HG02943 (cell line): ENCODE data around the gene PFAS.
"Not testable (repeated sequence)": the region's sequence is repeated elsewhere in the genome, so short reads cannot be mapped to it uniquely, and the experiment has no call there.

Source experiments
- ATAC-seq: cut with Tn5 transposase; IDR thresholded peaks from one replicate; pipeline ENCODE4 v1.9.1; 2021; ENCODE audit warnings: mild to moderate bottlenecking, low read depth, moderate library complexity; ENCODE audit not compliant: unreplicated experiment

Gene PFAS

DNA sequence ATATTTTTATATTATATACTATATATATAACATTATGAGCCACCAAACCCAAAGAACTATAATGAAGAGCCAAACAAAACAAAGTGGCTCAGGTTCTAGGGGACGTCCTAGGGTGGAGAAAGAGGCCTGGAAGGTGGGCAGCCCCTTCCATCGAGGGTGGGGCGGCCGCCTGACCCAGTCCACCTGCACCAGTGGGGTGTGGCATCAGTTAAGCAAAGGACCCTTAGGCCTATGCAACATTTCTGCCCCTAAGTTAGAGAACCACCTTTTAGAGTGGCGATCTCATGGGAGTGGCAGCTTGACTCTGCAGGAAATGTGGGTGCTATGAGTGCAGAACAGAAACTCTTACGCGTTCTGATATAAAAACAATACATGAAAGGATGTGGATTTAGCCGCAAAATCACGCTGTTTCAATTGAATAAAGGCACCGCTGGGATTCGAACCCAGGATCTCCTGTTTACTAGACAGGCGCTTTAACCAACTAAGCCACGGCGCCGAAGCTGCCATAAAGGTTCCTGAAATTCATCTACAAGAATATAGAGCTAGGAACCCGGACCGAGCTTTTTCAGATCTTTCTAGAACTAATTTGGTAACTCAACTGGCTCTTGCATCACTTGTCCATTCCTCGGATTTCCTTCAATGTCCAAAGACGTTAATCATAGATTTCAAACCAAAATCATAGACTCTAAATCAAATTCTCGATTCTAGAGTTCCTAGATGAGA is 23.1 kb upstream of the PFAS start:
- ATAC-seq, result no peak

GRCh38 chr17:8226536-8227237 is 22.4 kb upstream of the PFAS start:
- no peak for ATAC-seq

DNA sequence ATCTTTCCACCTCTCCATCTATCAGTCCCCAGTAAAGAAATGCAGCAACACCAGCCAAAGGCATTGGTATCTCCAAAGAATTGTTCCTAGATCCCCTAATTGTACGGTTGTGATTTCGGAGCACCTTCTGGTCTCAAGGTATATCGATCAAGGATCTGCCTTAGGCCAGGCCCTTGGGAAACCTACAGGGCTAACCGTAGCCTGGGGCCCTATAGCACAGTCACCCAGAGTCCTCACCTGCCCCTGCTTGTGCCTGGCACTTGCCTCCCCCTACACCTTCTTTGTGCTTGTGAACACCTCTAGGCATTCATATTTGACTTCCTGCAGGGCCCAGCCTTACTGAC is 21.9 kb upstream of the PFAS start:
- ATAC-seq, result no peak

- no peak for ATAC-seq
Measured at GRCh38 chr17:8231701-8232100, 17.4 kb upstream of the PFAS start.

- ATAC-seq, result no peak
Measured at GRCh38 chr17:8234361-8235270, 14.5 kb upstream of the PFAS start.

GRCh38 chr17:8235676-8236075 is 13.4 kb upstream of the PFAS start:
- ATAC-seq, result no peak

- ATAC-seq, result no peak
Measured at GRCh38 chr17:8237175-8237574, 11.9 kb upstream of the PFAS start.

- no peak for ATAC-seq
Measured at GRCh38 chr17:8237886-8238285, 11.2 kb upstream of the PFAS start.

GRCh38 chr17:8243827-8244226 is 5.3 kb upstream of the PFAS start:
- ATAC-seq, result no peak

DNA sequence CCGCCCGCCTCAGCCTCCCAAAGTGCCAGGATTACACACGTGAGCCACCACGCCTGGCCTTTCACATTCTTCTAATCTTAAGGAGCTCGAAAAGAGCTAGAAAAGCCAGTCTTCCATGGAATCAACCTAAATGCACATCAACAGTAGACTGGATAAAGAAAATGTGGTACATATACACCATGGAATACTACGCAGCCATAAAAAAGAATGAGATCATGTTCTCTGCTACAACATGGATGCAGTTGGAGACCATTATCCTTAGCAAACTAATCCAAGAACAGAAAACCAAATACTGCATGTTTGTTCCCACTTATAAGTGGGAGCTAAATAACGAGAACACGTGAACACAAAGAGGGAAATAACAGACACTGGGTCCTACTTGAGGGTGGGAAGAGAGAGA is 4.3 kb upstream of the PFAS start:
- ATAC-seq, result no peak

DNA sequence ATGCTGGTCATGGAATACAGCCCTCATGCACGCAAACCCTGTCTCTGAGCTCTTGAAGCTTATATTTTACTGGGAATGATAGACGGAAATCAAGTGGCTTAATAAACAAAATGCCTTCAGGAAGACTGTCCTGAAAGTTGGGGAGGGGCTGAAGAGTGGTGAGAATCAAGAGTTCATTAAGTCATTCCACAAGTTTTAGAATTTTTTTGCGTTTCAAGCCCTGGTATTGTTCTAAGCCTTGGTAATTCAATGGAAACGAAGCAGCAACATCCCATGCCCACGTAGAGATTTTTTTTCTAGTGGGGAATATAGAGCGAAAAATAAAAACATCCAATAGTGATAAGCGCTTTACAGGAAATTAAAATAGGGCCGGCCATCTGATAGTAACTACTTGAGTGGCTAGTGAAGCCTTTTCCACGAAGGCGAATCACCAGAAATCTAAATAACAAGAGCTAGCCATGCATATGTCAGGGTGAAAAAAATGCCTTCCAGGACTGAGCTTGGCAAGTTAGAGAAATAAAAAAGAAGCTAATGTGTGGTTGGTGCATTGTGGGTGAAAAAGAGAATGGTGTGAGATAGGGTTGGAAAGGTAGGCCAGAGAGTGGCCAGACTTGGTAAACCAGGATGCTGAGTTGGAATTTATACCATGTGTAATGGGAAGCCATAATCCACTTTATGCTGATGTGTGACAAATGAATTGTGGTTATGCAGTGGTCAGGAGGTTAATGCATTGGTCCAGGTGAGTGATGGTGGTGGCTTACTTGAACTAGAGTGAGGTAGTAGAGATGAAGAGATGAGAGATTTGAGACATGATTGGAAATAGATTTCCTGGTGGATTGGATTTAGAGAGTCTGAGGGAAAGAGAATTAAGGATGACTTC is 772 bp downstream of the PFAS start:
- ATAC-seq, result no peak

DNA sequence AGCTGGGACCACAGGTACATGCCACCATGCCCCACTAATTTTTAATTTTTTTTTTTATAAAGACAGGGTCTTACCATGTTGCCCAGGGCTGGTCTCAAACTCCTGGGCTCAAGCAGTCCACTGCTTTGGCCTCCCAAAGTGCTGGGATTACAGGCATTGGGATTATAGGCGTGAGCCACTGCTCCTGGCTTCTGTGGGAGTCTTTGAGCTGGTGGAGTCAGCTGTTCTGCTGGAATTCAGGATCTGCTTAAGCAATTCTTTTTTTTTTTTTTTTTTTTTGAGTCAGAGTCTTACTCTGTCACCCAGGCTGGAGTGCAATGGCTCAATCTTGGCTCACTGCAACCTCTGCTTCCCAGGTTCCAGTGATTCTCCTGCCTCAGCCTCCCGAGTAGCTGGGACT is 2.3 kb downstream of the PFAS start:
- not testable (repeated sequence) for ATAC-seq

- no peak for ATAC-seq
Measured at GRCh38 chr17:8253801-8254200, 4.7 kb downstream of the PFAS start.

- no peak for ATAC-seq
Measured at GRCh38 chr17:8254881-8255280, 5.8 kb downstream of the PFAS start.

GRCh38 chr17:8255499-8255898 is 6.4 kb downstream of the PFAS start:
- ATAC-seq, result no peak

- no peak for ATAC-seq
Measured at GRCh38 chr17:8256291-8256690, 7.2 kb downstream of the PFAS start.

- no peak for ATAC-seq
Measured at GRCh38 chr17:8256691-8257090, 7.6 kb downstream of the PFAS start.

DNA sequence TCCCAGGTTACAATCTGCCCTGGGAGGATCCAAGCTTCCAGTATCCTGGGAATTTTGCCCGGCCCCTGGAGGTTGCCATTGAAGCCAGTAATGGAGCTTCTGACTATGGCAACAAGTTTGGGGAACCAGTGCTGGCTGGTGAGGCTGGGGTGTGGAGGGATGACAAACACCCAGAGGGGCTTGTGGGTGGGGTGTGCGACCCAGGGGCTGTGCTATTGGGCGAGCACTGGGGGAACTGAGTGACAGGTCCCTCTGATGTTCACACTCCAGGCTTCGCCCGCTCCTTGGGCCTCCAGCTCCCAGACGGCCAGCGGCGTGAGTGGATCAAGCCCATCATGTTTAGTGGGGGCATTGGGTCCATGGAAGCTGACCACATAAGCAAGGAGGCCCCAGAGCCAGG is 8.7 kb downstream of the PFAS start:
- no peak for ATAC-seq

DNA sequence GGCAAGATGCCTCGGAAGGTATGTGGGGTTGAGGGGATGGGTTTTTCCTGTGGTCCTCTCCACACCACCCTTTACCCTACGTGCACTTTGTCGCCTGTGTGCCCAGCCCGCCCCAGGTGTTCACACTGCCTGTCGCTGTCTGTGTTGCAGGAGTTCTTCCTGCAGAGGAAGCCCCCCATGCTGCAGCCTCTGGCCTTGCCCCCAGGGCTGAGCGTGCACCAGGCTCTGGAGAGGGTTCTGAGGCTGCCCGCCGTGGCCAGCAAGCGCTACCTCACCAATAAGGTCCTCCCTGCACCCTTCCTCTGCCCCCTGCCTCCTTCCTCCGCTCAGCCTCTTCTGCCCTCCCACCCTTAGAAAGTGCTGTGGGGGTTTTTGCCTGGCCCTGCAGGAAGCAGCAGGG is 15.2 kb downstream of the PFAS start:
- no peak for ATAC-seq

DNA sequence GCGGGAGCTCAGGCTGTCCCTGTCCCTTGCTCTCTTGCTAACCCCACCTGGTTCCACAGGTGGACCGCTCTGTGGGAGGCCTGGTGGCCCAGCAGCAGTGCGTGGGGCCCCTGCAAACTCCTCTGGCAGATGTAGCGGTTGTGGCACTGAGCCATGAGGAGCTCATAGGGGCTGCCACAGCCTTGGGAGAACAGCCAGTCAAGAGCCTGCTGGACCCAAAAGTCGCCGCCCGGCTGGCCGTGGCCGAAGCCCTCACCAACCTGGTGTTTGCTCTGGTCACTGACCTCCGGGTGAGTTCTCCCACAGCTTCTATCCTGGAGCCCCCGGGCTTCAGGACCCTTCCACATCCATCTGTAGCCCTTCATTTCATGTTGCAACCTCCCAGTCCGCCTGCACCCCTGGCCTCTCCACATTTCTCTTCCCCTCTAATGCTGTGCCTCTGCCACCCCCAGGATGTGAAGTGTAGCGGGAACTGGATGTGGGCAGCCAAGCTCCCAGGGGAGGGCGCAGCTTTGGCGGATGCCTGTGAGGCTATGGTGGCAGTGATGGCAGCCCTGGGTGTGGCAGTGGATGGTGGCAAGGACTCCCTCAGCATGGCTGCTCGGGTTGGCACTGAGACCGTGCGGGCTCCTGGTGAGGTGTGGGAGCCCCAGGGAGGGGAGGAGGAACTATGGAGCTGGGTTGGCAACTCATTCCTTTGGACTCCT is 15.9 kb downstream of the PFAS start:
- no peak for ATAC-seq
